GM12801 (cell line): Measurements from ENCODE around the gene STK10.

Experiments
- CTCF ChIP-seq: IDR thresholded peaks from one replicate; pipeline ENCODE4 v1.5.1; 2011; ENCODE audit warnings: control low read depth; ENCODE audit not compliant: insufficient read length; ENCODE audit errors: extremely low read depth

The STK10 gene

GRCh38 chr5:172131690-172132089, 56.3 kb downstream of the STK10 start:
- no peak for TF ChIP-seq CTCF

- TF ChIP-seq CTCF, result no peak
Observed at GRCh38 chr5:172129256-172129910, 58.6 kb downstream of the STK10 start.

GRCh38 chr5:172127581-172127980, 60.4 kb downstream of the STK10 start:
- TF ChIP-seq CTCF, result no peak

GRCh38 chr5:172123269-172123692, 64.7 kb downstream of the STK10 start:
- TF ChIP-seq CTCF, result no peak

- no peak for TF ChIP-seq CTCF
Observed at GRCh38 chr5:172119921-172120688, 67.9 kb downstream of the STK10 start.

- no peak for TF ChIP-seq CTCF
Observed at GRCh38 chr5:172118891-172119290, 69.1 kb downstream of the STK10 start.

GRCh38 chr5:172117977-172118701, 69.9 kb downstream of the STK10 start:
- no peak for TF ChIP-seq CTCF
